ENCODE results near the gene PELI2.

PELI2 gene

DNA sequence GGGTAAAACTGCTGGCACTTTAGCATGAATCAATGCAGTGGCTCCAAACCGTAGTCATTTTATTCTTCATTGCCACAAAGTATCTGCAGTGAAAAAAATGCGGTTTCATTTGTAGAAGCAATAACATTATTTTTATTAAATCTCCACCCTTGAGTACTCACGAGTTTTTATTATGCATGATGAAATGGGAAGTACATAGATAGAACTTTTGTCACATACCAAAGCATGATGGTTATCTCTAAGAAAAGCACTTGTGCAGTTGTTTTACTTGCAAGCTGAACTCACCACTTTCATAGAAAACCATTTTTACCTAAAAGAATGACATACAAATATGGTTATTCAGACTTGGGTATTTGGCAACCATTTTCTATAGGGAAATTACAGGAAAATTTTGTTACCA, 90.3 kb downstream of the PELI2 start:
- no peak for DNase-seq

DNA sequence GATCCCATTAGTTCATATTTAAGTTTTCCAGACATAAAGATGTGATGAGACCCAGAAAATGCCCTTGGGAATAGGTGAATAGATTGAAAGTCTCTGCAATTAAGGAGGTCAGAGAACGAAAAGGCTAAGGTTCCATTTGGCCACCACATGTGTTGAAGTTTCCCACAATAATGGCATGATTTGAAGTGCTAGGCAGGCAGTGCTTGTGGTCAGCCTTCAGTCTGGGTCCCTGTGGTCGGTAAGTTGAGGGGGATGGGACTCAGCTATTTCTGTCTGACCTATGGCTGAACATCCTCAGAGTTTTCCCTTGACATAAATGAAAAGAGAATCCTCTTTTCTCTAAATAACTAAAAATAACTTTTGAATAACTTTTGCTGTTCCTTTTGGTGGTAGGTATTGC, 92.4 kb downstream of the PELI2 start:
- no peak for DNase-seq

DNA sequence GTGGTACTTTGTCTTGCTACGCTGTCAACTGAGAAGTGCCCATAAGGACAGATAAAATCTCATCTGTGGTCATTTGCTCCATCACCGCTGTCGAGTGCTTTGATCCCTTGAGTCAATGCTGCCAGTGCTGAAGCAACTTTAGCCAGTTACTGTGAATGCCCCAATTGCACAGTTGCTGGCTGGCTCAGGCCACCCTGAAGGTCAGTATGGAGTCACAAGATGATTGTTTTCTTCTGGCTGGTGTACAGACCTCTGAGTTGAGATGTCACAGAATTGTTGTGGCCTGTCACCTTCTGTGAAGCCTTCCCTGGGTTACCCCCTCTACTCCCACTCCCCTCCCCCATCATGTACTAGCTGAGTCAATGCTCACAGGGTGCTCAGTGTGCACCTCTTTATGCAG, 92.9 kb downstream of the PELI2 start:
- no peak for DNase-seq

- DNase-seq, result no peak
Measured at GRCh38 chr14:56211844-56212243, 93.6 kb downstream of the PELI2 start.

DNA sequence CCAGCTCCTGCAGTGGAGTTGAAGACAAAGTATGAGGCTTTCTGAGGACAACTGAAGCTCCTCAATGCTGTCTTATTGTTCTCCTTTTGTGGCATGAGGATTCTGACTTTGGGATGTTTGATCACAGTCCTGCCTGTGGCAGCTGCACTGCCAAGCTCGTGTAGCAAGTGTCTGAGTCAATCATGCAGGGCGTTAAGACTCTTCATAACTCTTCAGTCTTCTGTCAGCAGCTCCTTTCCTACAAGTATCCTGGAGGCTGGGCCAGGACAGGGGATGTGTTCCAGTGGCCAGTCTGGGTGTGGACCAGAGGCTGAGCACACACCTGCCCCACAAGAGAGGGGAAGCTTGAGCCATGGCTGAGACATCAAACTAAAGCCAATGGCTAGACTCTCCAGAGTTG, 94.3 kb downstream of the PELI2 start:
- no peak for DNase-seq

DNA sequence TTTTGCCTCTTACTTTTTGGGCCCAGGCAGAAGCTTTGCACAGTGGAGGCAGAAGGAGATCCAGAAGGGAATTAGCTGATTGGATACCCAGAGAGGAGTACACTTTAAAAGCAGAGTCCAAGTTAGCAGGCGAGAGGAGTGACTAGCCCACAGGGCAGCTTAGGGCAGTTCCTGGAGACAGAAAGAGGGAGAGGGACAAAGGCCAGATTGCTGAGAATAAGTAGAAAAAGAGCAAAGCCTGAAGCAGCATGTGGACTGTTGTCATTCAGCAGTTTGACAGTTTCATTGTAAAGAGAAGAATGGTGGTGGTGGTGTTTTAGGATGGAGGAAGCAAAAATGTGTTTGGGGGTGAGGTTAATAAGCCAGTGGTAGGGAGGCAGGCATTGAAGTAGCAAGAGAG, 95.1 kb downstream of the PELI2 start:
- DNase-seq, result no peak

DNA sequence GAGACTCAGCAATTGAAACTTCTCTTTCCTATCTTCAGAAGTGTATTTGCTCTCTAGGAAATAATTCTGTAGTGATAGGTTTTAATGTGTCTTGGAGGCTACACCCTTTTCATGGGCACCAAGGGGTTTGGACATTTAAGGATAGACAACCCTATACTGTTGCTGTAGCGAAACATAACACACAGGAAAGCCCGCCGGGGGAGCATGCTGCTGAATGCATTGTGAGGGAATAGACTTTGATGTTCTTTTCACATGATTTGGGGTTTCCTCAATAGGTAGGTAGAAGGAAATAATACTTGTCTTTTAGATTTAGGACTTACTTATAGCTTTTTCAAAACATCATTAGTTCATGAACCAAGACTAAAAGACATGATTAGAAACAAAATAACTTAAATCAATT, 97.0 kb downstream of the PELI2 start:
- DNase-seq, result no peak

DNA sequence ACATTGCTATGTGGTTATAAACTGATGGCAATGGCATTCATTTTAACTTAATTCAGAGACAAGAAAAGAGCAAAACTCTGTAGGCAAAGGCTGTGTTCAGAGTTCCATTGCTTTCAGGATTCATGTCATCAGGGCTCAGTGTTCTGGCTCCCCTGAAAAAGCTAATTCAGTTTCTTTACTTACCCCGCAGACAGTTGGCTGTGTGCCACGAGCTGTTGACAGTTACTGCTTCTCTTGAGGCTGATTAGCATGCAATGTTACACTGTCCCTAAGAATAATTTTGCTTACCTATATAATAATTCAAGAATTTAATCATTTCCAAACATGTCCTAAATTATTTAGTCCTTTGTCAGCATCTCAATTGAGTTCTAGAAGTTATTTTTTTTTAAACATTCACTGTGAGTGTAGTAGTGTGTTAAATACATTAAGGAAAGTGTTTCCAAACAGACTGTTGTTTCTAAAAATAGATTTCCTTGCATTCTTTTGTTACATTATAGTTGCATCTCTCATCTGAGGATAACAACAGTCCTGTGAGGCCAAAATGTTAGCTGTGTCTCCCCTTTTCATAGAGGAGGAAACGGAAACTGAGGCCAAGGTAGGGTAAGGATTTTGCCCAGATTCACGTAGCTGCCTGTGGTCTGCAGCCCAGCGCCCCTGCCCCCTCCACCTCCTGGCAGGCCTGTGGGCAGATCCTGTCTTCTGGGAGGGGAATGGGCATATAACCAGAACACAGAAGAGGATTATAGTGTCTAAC, 98.6 kb downstream of the PELI2 start:
- peak; percentile 21 to 27 for DNase-seq

DNA sequence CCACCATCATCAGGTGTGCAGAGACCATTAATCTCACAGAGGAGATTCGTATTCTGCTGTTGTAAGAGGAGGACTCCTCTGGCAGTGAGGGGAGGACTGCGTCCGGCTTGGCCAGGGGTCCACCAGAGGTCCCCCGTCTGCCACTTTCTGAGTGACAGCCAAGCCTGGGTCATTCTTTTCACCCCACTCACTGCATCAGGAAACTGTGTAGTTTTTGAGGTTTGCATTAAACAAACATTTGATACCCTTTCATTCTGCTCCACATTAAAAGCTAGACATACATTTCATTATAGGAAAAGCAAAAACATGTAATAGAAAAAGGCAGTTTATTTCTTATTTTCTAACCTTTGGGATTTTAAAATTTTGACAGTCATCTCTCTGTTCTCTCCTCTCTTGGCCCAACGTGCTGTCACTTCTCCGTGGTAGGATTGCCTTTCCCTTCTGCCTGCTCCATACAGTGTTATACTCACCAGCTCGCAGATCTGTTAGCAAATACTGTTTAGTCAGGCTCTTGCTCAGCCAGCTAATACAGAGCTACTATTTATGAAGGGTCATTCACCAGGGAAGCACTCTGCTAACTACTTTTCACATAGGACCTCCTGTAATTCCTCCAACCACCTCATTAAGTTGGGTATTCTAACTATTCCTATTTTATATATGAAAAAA, 99.3 kb downstream of the PELI2 start:
- DNase-seq, result no peak

GRCh38 chr14:56219666-56220413, 101.6 kb downstream of the PELI2 start:
- DNase-seq, result no peak

DNA sequence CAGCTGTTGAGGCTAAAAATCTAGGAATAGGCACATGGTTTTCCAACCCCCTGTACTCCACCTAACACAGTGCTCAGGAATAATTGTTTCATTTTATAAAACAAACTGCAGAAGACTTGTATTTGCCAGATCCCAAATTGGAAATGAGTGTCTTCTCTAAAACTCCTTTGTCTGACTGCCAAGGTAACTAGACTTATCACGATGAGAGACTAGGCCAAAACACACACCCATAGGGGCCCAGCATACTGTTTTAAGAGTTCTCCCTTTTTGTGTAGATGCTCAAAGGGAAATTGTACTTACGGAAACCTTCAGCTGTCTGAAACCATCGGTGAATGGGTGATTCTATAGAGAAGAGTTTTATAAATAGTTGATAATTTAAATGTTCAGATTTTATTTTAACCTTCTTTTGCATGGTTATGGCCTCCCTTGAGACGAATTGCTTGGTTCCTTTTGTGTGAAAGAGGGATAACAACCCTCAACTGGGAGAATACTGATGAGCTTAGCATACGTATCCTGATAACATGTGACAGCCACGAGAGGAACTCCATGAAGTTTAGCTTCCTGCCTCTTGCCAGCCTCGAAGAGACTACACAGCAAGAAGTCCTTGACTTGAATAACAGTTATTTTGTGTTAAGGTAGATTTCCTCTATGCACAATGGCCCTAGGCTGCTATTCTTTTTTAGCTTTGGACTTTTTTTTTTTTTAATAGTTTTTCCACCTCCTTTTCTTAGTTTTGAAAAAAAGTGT, 103.3 kb downstream of the PELI2 start:
- no peak for DNase-seq

- no peak for DNase-seq
Measured at GRCh38 chr14:56224229-56224628, 106.0 kb downstream of the PELI2 start.

DNA sequence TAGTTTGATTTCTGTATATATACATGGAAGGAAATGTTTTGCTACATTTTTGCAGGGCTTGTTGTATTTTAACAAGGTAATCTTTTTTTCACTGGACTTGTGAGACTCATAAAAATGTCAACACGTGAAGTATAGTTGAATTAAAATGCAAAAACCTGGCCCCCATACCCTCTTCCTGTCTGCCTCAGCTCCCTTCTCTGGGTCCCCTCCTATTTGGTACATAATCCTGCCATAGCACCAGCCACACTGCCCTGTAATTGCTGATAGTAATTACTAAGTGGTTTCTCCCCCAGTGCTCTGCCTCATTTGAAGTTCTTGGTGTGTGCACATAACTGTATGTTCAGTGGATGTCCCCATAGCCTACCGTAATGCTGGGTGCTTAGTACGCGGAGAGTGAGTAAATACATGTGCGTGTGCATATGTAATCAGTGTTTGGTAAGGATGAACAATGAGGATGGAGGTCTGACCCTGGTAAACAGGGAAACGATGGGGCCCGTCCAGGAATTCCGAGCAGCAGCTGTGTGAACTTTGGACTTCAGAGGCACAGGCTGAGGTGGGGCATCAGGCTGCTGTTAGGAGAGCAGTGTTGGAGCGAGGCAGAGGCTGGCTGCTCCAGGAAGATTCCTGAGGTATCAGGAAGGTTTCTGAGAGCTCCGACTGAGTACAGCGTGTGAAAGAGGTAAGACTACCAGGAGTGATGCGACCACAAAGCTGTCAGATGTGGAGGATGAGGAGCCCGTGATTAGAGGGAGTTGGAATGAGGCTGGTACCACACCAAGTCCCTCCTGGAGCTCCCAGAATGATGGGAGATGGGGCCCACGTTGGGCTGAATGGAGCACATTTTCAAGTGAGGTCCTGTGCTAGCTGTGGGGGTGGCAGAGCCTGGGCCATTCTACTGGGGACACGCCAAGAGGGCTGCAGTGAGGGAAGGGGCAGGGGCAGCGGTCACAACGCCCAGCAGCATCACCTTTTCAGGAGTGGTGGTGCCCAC, 106.8 kb downstream of the PELI2 start:
- DNase-seq, result no peak

DNA sequence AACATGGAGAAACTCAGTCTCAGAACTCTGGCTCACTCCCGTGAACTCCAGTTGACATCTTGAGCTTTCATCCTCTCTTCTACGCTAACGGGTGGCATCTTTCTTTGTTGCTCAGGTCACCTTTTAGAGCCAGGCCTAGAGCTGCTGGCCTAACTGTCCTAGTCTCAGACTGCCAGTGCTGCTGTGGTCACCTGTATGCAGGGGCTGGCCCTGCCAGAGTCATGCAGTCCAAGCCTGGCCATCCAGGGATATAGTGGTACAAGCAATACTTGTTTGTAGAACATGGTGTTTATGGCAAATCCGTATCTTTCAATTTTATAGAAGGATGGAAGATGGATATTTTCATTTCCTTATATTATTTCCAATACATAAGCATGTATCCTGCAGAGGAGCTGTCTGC, 117.2 kb downstream of the PELI2 start:
- no peak for DNase-seq

- peak; percentile 80 to 82 for DNase-seq
Measured at GRCh38 chr14:56237398-56237797, 119.2 kb downstream of the PELI2 start.

DNA sequence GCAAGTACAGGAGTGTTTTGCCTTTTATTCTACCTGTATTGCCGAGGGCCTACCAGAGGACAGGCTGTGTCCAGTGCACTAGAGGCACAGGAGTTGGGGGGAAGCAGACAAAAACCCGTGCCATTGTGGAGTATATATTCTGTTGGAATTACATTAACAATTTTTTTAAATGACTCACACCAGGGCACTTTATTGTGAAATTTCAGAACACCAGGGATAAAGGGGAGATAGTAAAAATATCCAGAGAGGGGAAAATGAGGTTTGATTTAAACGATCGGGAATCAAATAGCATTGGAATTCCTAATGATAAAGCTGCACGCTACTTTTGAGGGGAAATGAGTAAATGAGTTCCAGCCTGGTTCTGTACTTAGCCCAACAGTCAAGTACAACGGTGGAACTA, 123.2 kb downstream of the PELI2 start:
- DNase-seq, result no peak

DNA sequence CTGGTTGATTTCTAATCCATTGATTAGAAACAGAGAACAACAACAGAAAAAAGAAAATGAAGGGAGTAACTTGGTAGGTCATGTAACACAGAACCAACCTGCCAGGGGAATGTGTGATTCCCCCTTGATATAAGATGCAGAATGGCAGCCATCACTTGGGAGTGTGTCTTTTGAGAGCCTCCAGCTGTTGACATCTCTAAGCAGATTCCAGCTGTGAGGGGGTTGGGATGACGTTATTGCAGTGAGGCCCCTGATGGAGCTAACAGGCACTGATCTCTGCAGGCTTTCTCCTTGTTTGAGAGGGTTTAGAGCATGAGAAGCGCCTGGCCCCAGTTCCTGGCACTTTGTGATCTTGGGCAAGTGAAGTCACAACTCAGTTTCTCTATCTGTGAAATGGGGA, 124.9 kb downstream of the PELI2 start:
- DNase-seq, result no peak

- DNase-seq, result peak; percentile 86 to 94
Measured at GRCh38 chr14:56244138-56244789, 126.1 kb downstream of the PELI2 start.

DNA sequence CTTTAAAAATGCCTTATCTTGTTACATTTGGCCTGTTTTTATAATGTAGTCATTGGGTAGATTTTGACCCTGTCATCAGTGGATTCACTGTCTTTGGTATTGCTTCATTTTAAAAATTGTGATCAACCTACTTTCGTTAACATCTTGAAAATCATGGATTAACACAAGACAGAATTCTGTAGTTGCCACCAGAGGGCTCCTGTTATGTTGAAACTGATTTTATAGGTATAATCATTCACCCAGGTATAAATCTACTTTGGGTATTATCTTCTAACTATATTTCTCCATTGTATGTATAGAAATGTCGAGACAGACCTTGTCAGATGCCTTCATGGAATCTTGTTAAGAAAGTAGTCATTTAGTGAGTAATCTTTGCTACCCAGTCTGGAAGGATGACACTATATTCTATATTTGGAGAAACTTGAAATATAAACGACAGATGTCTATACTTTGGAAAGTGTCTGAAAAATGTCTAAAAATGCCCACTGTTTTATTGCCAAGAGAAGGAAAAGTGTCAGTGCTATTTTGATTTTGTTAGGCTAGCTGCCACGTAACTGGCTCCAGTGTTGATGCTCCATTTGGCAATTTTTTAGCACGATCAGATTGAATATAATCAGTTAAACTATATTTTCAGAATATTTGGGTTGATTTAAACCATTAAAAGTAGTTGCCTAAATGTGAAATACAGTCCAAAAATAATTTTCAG, 129.4 kb downstream of the PELI2 start:
- DNase-seq, result peak in 1 of 2 experiments; percentile 2

GRCh38 chr14:56248442-56248841, 130.2 kb downstream of the PELI2 start:
- DNase-seq, result no peak

- DNase-seq, result no peak
Measured at GRCh38 chr14:56261046-56261445, 142.8 kb downstream of the PELI2 start.
